Upper lobe of left lung (tissue), 4 donors: ENCODE data around the gene UBE3B.
"Not testable (repeated sequence)": the region's sequence is repeated elsewhere in the genome, so short reads cannot be mapped to it uniquely, and the experiment has no call there.

Source experiments
- POLR2A ChIP-seq, 4 donors: fragments of 450-650 bp; IDR thresholded peaks; one replicate each; pipeline ENCODE4 v1.5.1; 2016 to 2017; ENCODE audit warnings: antibody characterized with exemption in 4 of 4, mild to moderate bottlenecking in 2 of 4
- TF ChIP-seq, protein P1 (sequence below), 6 experiments: fragments of 450-650 bp in 4 of 6; fragments of 200-600 bp in 2 of 6; sonication (generic) in 2 of 6; IDR thresholded peaks; one replicate each; pipeline ENCODE4 v1.5.1; 2016 to 2019; ENCODE audit warnings: antibody characterized with exemption in 6 of 6

GRCh38 chr12:109439951-109440350 is 37.5 kb upstream of the UBE3B start:
- TF ChIP-seq POLR2A (IDR thresholded peaks at IDR 0.05), result not testable (repeated sequence)
- TF ChIP-seq, protein P1, sequence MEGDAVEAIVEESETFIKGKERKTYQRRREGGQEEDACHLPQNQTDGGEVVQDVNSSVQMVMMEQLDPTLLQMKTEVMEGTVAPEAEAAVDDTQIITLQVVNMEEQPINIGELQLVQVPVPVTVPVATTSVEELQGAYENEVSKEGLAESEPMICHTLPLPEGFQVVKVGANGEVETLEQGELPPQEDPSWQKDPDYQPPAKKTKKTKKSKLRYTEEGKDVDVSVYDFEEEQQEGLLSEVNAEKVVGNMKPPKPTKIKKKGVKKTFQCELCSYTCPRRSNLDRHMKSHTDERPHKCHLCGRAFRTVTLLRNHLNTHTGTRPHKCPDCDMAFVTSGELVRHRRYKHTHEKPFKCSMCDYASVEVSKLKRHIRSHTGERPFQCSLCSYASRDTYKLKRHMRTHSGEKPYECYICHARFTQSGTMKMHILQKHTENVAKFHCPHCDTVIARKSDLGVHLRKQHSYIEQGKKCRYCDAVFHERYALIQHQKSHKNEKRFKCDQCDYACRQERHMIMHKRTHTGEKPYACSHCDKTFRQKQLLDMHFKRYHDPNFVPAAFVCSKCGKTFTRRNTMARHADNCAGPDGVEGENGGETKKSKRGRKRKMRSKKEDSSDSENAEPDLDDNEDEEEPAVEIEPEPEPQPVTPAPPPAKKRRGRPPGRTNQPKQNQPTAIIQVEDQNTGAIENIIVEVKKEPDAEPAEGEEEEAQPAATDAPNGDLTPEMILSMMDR (IDR thresholded peaks at IDR 0.05), result not testable (repeated sequence)
